NCI-H460 (cell line): ENCODE results near the gene OPN4. TPM values are rescaled to one million over a fixed set of nuclear protein-coding genes. Genes with fewer than 3 reads are reported as not detected.

ENCODE experiments used
- DNase-seq: peaks from one replicate; pipeline ENCODE4 v3.0.0-alpha.2; 2016; ENCODE audit warnings: low read depth; ENCODE audit errors: extremely low read depth
- total RNA-seq: library from RNA; depleted of rRNA; stranded (reverse); fragments of >200 nt; shearing (Covaris generic); gene quantifications from 2 replicates; pipeline ENCODE4 v1.2.3, GENCODE V29; 2014

The OPN4 gene
- total RNA-seq, 1 experiment from 2014 or later: not detected

- DNase-seq: no peak
These were observed 7.4 kb upstream of the OPN4 start for GRCh38 chr10:86646933-86647332.

GRCh38 chr10:86647773-86648703 is 6.3 kb upstream of the OPN4 start:
- no peak for DNase-seq

- DNase-seq: no peak
These were observed 5.5 kb upstream of the OPN4 start for GRCh38 chr10:86648704-86649427.

GRCh38 chr10:86649471-86650150 is 4.7 kb upstream of the OPN4 start:
- DNase-seq: no peak

GRCh38 chr10:86650151-86650550 is 4.2 kb upstream of the OPN4 start:
- no peak for DNase-seq

GRCh38 chr10:86651021-86651471 is 3.3 kb upstream of the OPN4 start:
- no peak for DNase-seq

GRCh38 chr10:86651631-86652331 is 2.6 kb upstream of the OPN4 start:
- DNase-seq: no peak

- no peak for DNase-seq
These were observed 1.8 kb upstream of the OPN4 start for GRCh38 chr10:86652361-86653202.

- DNase-seq: no peak
These were observed 968 bp upstream of the OPN4 start for GRCh38 chr10:86653379-86653778.

- no peak for DNase-seq
These were observed 360 bp upstream of the OPN4 start for GRCh38 chr10:86653987-86654386.

GRCh38 chr10:86655173-86655540 is 810 bp downstream of the OPN4 start:
- no peak for DNase-seq

GRCh38 chr10:86655596-86655995 is 1.2 kb downstream of the OPN4 start:
- no peak for DNase-seq

GRCh38 chr10:86657011-86657395 is 2.7 kb downstream of the OPN4 start:
- DNase-seq: no peak

- DNase-seq: no peak
These were observed 3.2 kb downstream of the OPN4 start for GRCh38 chr10:86657396-86658011.

GRCh38 chr10:86658261-86658741 is 4.0 kb downstream of the OPN4 start:
- no peak for DNase-seq

- no peak for DNase-seq
These were observed 4.4 kb downstream of the OPN4 start for GRCh38 chr10:86658751-86659150.

GRCh38 chr10:86659161-86659691 is 4.9 kb downstream of the OPN4 start:
- no peak for DNase-seq

- no peak for DNase-seq
These were observed 5.5 kb downstream of the OPN4 start for GRCh38 chr10:86659721-86660453.
